ENCODE data around the gene SYN1. TPM values are rescaled to one million over a fixed set of nuclear protein-coding genes. Genes with fewer than 3 reads are reported as not detected.

SYN1 gene
- polyA plus RNA-seq, 1 of the 3 experiments (the other 2 are of a cell fraction), result 0.08 TPM

DNA sequence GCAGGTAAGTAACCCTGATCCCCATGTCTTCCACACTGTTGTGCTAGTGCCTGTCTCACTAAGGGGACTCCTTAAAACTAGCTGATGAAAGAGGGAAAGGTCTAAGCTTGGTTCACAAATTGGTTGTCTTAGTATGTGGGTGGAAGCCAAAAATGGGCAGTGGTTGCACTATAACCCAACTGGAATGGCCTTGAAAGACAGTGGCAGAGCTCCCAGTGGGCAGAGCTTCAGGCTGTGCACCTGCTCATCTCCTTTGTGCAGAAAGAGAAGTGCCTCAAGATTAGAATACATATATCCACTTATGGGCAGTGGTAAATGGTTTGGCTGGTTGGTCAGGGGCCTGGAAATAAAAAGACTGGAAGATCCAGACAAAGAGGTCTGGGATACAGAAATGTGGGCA is 7.2 kb downstream of the SYN1 start:
- CTCF ChIA-PET, result no interaction called here
- DNase-seq, result no peak

DNA sequence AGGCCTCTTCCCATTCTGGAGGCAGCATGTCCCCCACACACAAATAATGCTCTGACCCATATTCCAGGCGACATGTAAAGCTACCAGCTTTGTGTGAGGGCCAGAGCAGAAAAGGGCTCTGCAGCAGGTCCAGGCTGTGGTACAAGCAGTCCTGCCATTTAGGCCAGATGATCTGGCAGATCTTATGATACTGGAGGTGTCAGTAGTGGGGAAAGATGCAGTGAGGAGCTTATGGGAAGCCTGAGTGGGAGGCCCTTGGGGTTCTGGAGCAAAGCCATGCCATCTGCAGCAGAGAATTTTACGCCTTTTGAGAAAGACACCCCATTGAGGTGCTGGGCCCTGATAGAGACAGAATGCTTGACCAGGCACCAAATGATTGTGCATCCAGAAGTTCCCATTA is 7.7 kb downstream of the SYN1 start:
- no peak for DNase-seq
- WGBS (ENCODE audit: low lambda C conversion rate), result 47% methylated on average over 2 of the region's 2 CpGs
- Histone ChIP-seq H3K79me2 (ENCODE audit: insufficient read depth) (no peaks in the 10 kb centered on the region), H2AFZ (ENCODE audit: low read depth) (no peak overlapping the region), H3K9me3 (no peaks in the 10 kb centered on the region), H3K27me3 (ENCODE audit: insufficient read depth) (no peaks in the 10 kb centered on the region; the same call in 1 of the 2 replicates), H3K9ac (no peak overlapping the region), H3K36me3 (replicated peaks in 1 of 2; ENCODE audit: control insufficient read depth in 1 of 2, insufficient read depth in 2 of 2, low read length in 1 of 2) (no peaks in the 10 kb centered on the region), H3K4me3 (ENCODE audit: low read depth in 2 of 2, low read length in 1 of 2) (no peak overlapping the region), H3K4me1 (ENCODE audit: control insufficient read depth in 1 of 2, insufficient read depth in 2 of 2, low read depth in 1 of 2, low read length in 1 of 2) (no peaks in the 10 kb centered on the region), H3F3A (replicated peaks; ENCODE audit: insufficient read depth) (no peaks in the 10 kb centered on the region), H4K20me1 (ENCODE audit: insufficient read depth) (no peaks in the 10 kb centered on the region), H3K27ac (ENCODE audit: low read depth in 2 of 2, low read length in 1 of 2) (no peak overlapping the region), H3K4me2 (no peak overlapping the region), H3K9me2 (no peaks in the 10 kb centered on the region)
- TF ChIP-seq, protein P1, sequence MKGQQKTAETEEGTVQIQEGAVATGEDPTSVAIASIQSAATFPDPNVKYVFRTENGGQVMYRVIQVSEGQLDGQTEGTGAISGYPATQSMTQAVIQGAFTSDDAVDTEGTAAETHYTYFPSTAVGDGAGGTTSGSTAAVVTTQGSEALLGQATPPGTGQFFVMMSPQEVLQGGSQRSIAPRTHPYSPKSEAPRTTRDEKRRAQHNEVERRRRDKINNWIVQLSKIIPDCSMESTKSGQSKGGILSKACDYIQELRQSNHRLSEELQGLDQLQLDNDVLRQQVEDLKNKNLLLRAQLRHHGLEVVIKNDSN (IDR thresholded peaks at IDR 0.05; ENCODE audit: borderline replicate concordance, low read depth), result no peak
- TF ChIP-seq MEF2A (IDR thresholded peaks at IDR 0.05; ENCODE audit: borderline replicate concordance, low read depth) (no peak), RXRA (IDR thresholded peaks at IDR 0.05; ENCODE audit: borderline replicate concordance, low read depth) (no peak), TEAD4 (IDR thresholded peaks at IDR 0.05; ENCODE audit: borderline replicate concordance, insufficient read depth) (no peak), GABPA (IDR thresholded peaks at IDR 0.05; ENCODE audit: low read depth) (no peak), EP300 (IDR thresholded peaks at IDR 0.05; ENCODE audit: borderline replicate concordance in 1 of 2, low read depth in 1 of 2, low read length in 1 of 2) (no peak), ELF1 (IDR thresholded peaks at IDR 0.05) (no peak), RAD21 (IDR thresholded peaks at IDR 0.05; ENCODE audit: low read length) (no peak), FOXJ3 (CRISPR knock-in tag; IDR thresholded peaks at IDR 0.05) (no peak), NRF1 (IDR thresholded peaks at IDR 0.05; ENCODE audit: low read depth, low read length) (no peak), FOXM1 (IDR thresholded peaks at IDR 0.05; ENCODE audit: low read depth) (no peak), RCOR1 (IDR thresholded peaks at IDR 0.05; ENCODE audit: low read length) (no peak)
- TF ChIP-seq, protein P2, sequence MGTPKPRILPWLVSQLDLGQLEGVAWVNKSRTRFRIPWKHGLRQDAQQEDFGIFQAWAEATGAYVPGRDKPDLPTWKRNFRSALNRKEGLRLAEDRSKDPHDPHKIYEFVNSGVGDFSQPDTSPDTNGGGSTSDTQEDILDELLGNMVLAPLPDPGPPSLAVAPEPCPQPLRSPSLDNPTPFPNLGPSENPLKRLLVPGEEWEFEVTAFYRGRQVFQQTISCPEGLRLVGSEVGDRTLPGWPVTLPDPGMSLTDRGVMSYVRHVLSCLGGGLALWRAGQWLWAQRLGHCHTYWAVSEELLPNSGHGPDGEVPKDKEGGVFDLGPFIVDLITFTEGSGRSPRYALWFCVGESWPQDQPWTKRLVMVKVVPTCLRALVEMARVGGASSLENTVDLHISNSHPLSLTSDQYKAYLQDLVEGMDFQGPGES (IDR thresholded peaks at IDR 0.05; ENCODE audit: low read depth, low read length), result no peak
- TF ChIP-seq, protein P3, sequence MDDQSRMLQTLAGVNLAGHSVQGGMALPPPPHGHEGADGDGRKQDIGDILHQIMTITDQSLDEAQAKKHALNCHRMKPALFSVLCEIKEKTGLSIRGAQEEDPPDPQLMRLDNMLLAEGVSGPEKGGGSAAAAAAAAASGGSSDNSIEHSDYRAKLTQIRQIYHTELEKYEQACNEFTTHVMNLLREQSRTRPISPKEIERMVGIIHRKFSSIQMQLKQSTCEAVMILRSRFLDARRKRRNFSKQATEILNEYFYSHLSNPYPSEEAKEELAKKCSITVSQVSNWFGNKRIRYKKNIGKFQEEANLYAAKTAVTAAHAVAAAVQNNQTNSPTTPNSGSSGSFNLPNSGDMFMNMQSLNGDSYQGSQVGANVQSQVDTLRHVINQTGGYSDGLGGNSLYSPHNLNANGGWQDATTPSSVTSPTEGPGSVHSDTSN (IDR thresholded peaks at IDR 0.05), result no peak
- ChIA-PET POLR2A (interaction anchor here (0.9 to 1.8 kb wide), 2 partner anchors 12 to 30 kb away, joined by 3 to 5 read pairs; partner anchors contain the start of gene TIMP1), CTCF (no interaction called here)

More for the DNA sequence above, 7.2 kb downstream of the SYN1 start:
- Histone ChIP-seq H4K20me1 (ENCODE audit: insufficient read depth) (no peaks in the 10 kb centered on the region), H2AFZ (ENCODE audit: low read depth) (no peak overlapping the region), H3F3A (replicated peaks; ENCODE audit: insufficient read depth) (no peaks in the 10 kb centered on the region), H3K27ac (ENCODE audit: low read depth in 2 of 2, low read length in 1 of 2) (no peak overlapping the region), H3K9ac (no peak overlapping the region), H3K4me1 (ENCODE audit: control insufficient read depth in 1 of 2, insufficient read depth in 2 of 2, low read depth in 1 of 2, low read length in 1 of 2) (no peaks in the 10 kb centered on the region), H3K27me3 (ENCODE audit: insufficient read depth) (no peaks in the 10 kb centered on the region; the same call in 1 of the 2 replicates), H3K9me2 (no peaks in the 10 kb centered on the region), H3K4me3 (ENCODE audit: low read depth in 2 of 2, low read length in 1 of 2) (no peak overlapping the region), H3K36me3 (replicated peaks in 1 of 2; ENCODE audit: control insufficient read depth in 1 of 2, insufficient read depth in 2 of 2, low read length in 1 of 2) (no peaks in the 10 kb centered on the region), H3K4me2 (no peak overlapping the region), H3K79me2 (ENCODE audit: insufficient read depth) (no peaks in the 10 kb centered on the region), H3K9me3 (no peaks in the 10 kb centered on the region)
- POLR2A ChIA-PET, result interaction anchor here (0.9 to 1.8 kb wide), 2 partner anchors 12 to 30 kb away, joined by 3 to 5 read pairs; partner anchors contain the start of gene TIMP1
- TF ChIP-seq RXRA (IDR thresholded peaks at IDR 0.05; ENCODE audit: borderline replicate concordance, low read depth) (no peak), RAD21 (IDR thresholded peaks at IDR 0.05; ENCODE audit: low read length) (no peak)
